GM18520 (cell line): ENCODE measurements around the gene TMCC3.
"Not testable (repeated sequence)": the region's sequence is repeated elsewhere in the genome, so short reads cannot be mapped to it uniquely, and the experiment has no call there.

ENCODE experiments used
- ATAC-seq: cut with Tn5 transposase; IDR thresholded peaks from one replicate; pipeline ENCODE4 v1.9.1; 2021; ENCODE audit not compliant: unreplicated experiment

TMCC3 gene

DNA sequence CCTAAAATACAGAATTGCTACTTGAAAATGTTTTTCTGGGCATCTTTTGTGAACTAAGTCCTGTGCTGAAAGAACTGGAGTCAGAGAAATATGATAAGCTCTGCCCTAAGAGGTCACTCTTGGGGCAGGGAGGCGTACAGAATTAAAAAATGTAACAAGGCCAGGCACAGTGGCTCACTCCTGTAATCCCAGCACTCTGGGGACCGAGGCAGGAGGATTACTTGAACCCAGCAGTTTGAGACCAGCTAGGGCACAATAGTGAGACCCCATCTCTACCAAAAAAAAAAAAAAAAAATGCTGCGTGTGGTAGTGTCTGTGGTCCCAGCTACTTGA is 46.0 kb downstream of the TMCC3 start:
- no peak for ATAC-seq

DNA sequence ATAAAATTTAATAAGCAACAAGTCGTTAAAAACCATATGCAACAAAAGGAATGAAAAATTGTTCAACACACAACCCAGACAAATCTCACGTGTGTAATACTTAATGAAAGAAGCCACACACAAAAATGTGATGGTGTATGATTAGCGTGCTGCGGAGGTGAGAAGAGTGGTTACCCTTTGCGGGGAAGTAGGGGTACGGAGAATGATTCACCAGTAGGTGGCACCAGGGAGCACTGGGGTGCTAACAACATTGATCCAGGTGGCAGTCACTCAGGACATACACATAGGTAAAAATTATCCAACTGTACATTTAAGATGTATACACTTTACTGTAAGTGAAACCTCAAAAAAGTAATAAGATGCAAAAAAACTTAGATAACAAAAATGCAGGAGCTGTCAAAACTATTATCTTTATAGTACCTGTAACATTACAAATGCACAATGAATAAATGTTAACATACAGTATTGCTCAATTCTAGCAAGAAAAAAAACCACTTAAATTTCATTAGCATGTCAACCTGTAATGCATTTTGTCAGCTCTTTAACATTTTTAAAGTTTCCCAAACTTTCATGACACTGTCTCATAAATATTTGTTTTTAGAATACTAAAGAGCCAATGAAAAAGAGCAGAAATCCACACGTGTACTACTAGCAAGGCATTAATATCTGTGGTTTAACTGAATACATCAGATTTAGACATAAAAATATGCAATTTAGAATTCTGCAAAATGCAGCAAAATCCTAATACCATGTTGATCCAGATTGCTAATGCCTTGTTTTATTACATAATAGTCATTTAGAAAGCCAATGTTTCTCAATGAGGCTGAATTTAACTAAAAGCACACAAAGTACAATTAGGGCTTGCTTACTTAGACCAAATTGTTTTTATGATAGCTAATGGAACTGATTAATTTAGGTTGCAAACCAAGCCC is 46.7 kb downstream of the TMCC3 start:
- ATAC-seq = no peak

DNA sequence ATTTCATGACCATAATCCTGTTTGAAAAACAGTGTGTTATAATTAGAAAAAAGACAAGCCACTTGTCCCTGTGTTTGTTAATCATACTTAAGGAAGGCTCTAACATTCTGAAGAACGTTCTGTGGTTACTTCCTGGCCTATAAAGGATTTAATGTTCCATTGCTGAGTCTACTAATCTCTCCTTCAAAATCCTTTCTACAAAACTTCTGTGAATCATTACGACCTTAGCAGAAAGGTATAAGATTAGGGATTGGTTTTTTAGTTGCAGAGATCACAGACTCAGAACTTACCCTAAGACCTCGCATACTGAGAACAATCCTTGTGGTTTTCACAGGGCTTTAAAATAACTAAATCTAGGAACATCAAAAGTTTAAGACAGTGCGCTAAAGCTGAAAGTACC is 48.3 kb downstream of the TMCC3 start:
- ATAC-seq = no peak

DNA sequence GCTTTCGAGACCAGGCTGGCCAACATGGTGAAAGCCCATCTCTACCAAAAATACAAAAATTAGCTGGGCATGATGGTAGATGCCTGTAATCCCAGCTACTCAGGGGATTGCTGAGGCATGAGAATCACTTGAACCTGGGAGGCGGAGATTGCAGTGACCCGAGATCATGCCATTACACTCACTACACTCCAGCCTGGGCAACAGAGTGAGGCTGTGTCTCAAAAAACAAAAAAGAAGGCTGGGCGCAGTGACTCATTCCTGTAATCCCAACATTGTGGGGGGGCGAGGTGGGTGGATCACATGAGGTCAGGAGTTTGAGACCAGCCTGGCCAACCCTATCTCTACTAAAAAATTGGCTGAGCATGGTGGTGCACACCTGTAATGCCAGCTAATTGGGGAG is 49.0 kb downstream of the TMCC3 start:
- not testable (repeated sequence) for ATAC-seq

DNA sequence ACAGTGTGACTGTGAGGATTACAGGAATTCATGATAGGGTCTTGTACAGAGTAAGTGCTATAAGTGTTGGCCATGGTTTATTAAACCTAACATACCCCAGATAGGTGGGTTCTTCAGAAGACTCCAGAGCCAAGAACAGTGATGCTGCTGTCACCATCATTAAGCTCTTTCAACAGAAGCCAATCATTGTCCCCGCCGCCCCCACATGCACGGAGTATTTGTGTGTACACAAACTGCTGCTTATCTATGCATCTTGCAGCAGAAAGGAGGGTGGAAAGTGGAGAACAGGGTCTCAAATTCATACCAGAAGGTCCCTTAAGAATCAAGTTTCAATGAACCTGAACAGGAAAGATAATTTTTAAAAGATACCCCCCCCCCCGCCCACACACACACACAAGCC is 51.2 kb downstream of the TMCC3 start:
- ATAC-seq = no peak

DNA sequence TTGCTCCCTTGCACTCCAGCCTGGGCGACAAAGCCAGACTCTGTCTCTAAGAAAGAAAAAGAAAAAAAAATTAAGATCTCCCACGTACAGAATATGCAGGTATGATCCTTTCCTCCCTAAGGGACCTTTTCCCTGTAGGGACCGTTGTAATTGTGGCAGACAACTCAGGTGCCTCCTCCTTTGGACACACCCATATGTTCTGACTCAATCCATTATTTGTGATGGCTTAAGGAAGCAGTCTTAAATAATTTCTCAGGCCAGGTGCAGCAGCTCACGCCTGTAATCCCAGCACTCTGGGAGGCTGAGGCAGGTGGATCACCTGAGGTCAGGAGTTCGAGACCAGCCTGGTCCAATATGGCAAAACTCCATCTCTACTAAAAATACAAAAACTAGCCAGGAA is 53.1 kb downstream of the TMCC3 start:
- ATAC-seq = no peak

DNA sequence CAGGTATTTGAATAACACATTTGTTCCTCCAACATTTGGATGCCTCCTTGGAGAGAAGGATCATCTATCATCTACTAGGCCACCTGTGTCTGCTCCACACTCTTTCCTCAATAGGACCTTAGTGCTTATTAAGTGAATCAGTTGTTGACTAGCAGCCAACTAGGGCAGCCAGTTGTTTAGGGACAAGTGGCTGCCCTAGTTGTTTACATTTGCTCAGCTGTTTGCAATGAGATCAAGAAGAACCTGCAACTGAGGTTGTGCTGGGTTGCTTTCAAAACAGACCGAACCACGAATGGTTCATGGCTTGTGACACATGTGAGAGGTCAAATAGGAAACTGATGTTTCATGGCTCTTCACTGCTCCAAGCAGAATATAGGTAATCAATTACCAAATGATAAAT is 53.8 kb downstream of the TMCC3 start:
- ATAC-seq = no peak

DNA sequence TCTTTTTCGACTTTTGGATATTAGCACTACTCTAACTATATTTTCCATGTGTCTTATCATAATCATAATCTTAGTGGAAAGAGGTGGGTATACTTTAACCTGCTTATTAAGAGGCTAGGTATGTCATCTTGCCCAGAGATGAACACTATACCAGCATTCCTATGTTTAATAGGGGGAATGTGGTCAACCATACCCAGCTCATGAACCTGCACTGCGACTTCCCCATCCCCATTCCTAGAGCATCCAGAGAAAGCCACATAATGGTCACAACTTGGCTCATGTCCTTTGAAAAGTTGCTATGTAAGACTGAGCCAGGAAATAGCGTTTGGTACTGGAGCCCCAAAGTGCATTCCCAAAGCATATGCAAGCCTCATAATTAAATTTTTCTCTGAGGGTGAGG is 55.2 kb downstream of the TMCC3 start:
- ATAC-seq = no peak

DNA sequence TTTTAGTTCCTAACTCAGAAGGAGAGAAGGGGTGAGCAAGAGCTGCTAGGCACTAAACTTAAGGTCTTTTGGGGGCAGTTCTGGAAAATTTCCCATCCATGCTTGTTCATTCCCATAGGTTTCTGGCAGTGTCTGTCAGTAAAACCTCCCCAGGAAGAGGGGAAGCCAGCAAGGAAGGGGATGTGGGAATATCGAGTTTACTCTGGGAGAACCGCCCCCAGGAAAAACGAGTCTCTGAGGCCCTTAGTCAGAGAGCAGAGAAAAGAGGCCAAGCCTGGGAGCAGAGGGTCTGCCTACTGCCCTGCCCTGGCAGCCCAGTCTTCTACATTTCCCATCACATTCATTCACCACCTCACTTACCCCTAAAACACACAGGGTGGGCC is 55.9 kb downstream of the TMCC3 start:
- no peak for ATAC-seq

DNA sequence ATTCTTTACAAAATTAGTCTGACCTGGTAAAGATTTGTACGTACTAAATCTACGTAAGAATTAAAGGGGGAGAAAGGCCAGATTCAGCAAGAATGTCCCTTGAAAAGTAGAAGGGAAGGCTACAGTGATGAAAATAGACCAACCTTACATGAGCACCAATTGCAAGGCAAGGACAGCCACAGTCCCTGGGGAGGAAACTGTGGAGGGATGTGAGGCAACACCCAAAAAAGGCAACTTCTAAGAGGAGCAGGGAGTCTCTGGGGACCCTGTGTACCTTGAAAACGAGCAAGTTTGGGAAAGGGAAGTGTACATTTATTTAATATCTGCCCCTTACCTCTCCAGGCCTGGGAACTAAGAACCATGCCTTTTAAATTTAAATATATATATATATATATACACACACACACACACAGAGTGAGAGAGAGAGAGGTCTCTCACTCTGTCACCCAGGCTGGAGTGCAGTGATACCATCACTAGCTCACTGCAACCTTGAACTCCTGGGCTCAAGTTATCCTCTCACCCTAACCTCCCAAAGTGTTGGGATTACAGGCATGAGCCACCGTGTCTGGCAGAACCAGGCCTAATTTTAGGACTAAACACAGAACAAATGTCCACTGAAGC is 56.4 kb downstream of the TMCC3 start:
- no peak for ATAC-seq

DNA sequence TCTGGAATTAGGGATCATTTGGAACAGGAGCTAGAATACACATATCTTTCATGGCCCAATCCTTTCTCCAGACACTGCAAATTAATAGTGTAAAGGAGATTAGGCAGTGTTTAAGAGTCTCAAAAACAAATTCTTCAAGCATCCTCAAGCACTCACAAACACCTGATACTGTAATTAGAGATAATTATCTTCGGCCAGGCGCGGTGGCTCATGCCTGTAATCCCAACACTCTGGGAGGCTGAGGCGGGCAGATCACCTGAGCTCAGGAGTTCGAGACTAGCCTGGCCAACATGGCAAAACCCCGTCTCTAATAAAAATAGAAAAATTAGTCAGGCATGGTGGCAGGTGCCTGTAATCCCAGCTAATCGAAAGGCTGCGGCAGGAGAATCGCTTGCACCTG is 57.6 kb downstream of the TMCC3 start:
- ATAC-seq = not testable (repeated sequence)

DNA sequence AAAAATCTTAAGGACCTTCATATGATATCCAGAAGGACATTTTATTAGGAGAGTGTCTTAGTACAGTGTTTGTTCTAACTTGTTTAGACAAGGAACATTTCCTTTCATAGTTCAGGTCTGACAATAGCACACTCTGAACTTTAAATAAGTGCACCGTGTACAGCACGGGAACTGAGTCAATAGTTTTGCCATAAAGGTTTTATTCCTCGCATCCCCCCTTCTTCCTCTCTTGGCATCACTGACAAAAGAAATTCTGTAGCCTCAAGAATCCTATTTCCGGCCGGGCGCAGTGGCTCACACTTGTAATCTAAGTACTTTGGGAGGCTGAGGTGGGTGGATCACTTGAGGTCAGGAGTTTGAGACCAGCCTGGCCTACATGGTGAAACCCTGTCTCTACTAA is 58.3 kb downstream of the TMCC3 start:
- no peak for ATAC-seq

DNA sequence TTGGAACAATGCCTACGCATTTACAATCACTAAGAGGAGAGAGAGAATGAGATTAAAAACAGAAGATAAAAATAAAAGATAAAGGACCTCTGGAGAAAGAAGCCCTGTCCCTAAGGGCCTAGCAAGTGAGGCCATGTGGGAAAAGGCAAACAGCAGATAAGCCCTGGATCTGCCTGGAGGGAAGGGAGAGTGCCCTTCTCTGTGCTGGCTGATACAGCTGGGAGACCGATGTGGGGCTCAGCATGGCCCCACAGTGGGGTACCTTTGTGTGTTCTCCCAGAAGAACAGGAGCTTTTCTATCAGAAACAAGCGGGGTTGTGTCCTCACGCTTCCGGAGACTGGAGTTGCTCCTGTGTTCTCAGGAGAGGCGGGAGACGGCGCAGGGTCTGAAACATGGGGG is 59.9 kb downstream of the TMCC3 start:
- ATAC-seq = no peak

DNA sequence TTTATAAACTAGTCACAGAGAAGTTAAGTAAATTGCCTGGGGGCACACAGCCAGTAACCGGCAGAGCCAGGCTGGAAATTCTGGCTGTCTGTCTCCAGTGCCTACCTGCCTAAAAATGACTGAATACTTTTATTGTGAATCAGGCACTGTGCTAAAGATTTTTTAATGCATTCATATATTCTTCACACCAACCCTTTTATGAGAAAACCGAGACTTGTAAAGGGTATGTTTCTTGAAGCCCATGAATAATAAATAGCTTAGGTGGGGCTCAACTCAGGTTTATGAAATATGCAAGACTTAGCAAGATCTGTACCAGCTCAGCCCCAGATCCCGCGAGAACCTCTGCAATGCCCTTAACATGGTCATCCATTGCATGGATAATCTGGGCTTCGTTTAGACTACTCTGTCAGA is 60.8 kb downstream of the TMCC3 start:
- no peak for ATAC-seq

DNA sequence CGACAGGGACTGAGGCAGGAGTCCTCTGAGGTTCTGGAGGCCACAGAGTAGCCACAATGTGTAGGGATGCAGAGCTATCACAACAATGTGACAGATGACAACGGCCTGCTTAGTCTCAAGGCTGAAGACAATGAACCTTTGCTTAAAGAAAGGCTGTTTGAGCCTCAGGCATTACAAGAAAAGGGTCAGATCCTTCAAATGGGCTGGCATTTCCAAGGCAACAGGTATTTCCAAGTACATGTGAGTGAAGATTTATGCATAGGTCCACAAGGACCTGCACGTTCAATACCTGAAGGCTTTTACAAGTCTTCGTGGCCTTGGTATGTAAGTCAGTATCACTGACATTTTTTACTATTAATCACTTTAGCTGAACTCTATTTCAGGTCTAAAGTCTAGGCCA is 62.0 kb downstream of the TMCC3 start:
- ATAC-seq = no peak

DNA sequence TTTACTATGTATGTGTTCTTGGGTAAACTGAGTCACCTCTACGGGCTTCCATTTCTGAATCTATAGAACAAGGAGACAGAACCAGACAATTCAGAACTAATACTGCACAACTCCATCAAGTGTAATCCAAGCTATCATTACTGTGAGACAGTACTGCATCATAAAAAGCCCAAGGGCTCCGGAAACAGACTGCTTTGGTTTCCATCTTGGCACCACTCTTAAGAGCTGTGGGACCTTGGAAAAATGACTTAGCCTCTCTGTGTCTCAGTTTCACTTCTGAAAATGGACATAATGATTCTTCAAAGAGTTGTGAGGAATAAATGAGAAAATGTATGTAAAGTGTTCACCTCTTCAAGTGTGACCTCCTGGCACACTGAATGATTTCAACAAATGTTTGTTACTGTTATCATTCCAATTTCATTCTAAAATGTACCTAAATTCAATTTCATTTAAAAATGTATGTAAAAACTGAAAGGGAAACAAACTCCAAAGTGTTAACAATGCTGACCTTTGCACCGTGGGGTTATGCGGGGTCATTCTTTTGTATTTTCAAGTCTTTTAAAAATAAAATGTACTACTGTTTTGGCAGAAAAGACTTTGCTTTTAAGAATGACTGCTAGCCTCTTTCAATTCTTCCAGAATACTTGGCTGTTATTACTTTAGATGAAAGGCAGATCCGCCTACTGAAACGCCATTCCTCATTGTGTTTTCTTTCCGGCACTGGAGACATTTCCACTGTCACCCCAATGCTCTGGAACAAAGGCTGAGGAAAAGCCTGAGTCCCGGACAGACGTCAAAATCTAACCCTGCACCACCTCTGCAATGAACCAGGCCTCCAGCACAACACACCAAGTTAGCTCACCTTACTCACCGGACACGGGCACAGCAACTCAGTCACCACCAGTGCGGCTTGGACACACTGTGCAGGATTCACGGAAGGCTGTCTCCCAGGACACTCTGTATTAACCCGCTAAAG is 62.8 kb downstream of the TMCC3 start:
- no peak for ATAC-seq

DNA sequence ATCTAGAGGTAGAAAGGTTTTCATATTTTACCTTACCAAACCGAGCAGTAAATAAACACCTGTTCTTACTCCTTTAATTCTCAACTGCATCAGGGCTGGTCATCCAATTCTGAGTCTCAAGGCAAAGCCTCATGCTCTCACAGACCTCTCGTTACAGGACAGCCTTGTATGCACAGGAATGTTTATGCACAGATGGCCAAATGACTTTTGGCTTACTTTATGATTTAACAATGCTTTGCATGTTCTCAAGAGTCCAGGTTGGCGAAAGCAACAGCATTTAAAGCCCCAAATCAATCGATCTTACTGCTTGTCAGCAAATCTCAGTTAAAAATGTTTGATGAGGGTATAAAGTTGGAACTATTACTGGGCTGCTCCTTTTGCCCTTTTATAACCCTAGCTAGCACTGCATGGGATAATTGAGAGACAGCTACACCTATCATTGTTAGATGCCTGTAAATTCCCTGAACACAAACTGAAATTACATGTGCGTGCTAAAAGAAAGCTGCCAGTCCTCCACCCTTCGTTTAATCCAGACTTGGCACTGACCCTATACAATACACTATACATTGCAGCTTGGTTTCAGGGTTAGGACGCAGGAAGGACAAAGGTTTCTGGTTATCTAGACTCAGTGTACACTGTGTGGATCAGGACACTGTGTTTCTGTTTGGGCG is 63.6 kb downstream of the TMCC3 start:
- no peak for ATAC-seq

DNA sequence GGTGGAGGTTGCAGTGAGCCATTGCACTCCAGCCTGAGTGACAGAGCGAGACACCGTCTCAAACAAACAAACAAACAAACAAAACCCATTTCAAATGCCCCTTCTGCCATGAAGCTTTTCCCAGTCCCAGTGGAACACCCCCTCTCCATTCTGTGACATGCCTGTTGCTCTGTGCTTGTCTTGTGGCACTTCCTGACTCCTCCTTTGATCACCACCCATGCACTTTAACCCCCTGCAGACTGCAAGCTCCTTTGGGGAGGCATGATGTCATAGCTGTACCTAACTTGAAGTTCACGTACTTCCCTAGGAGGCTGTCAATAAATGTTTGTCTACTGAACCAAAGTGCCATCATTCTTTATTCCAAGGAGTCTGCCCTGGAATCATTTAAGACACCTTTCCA is 64.7 kb downstream of the TMCC3 start:
- ATAC-seq = no peak

DNA sequence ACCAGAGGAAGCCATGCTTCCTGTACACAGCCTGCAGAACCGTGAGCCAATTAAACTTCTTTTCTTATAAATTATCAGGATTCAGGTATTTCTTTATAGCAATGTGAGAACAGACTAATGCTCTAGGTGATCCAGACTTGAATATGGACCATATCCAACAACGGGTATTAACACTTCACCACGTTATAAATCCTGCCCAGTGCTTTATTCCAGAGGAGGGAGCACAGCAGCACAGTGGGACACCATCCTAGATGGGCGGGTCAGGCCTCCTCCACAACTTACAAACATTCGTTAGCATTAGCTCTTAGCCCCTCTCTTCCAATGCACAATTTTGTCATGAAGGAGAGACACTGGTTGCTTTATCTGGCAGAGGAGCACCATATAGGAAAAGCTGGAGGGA is 66.0 kb downstream of the TMCC3 start:
- no peak for ATAC-seq

DNA sequence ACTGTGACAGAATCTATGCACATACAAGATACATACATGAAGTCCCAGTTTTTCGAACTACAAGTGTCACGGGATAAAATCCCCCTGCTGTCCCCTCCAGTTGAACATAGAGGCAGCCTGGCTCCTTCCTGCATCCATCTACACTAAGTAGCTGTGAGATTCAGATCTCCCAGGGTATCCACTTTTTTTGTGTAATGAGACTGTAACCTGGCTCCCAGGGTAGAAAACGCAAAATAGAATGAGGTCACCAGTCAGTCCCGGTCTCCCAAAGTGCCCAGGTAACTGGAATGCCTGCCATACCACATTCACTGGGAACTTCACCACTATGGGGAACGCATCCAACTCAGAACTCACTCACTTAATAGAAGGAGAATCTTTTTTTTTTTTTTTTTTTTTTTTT is 67.8 kb downstream of the TMCC3 start:
- no peak for ATAC-seq
